GM12801 (cell line): ENCODE data around the gene RGL1.

Source experiments
- TF ChIP-seq, protein P1 (sequence below): IDR thresholded peaks from one replicate; pipeline ENCODE4 v1.5.1; 2011; ENCODE audit warnings: control low read depth; ENCODE audit not compliant: insufficient read length; ENCODE audit errors: extremely low read depth

RGL1 gene

DNA sequence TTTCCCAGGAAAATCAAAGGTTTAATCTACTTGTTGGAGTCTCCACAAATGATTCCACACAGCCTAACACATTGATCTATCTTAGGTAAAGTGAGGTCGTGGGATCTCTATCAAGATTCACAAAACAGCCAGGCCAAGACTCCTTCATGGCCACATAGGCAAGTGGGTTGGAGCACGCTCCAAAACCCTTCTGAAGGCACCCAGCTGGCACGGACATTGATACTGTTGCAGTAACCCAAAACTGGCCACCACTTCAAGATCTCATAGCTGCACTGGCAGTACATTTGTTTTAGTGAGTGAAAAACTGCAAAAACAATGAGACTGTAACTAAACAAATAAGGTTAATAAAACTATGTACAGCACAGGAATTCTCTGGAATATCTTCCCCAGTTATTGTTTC is 170.7 kb downstream of the RGL1 start:
- TF ChIP-seq, protein P1, sequence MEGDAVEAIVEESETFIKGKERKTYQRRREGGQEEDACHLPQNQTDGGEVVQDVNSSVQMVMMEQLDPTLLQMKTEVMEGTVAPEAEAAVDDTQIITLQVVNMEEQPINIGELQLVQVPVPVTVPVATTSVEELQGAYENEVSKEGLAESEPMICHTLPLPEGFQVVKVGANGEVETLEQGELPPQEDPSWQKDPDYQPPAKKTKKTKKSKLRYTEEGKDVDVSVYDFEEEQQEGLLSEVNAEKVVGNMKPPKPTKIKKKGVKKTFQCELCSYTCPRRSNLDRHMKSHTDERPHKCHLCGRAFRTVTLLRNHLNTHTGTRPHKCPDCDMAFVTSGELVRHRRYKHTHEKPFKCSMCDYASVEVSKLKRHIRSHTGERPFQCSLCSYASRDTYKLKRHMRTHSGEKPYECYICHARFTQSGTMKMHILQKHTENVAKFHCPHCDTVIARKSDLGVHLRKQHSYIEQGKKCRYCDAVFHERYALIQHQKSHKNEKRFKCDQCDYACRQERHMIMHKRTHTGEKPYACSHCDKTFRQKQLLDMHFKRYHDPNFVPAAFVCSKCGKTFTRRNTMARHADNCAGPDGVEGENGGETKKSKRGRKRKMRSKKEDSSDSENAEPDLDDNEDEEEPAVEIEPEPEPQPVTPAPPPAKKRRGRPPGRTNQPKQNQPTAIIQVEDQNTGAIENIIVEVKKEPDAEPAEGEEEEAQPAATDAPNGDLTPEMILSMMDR = no peak

DNA sequence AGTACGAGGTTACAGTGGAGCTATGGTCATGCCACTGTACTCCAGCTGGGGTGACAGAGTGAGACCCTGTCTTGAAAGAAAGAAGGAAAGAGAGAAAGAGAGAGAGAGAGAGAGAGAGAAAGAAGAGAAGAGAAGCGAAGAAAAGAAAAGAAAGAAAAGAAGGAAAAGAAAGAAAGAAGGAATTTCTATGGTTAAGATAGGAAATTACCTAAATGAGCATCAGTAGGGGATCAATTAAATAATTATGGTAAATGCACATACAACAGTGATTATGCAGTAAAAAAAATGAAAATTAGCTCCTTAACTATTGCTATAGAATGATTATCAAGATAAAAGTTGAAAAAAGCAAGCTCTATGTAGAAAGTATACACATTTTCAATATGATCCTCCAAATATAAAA is 172.8 kb downstream of the RGL1 start:
- TF ChIP-seq, protein P1 = no peak
